Esophagus muscularis mucosa (tissue), 4 donors: ENCODE results near the gene TLE4. TPM values are rescaled to one million over a fixed set of nuclear protein-coding genes. Genes with fewer than 3 reads are reported as not detected.

Experiments
- DNase-seq: peaks from one replicate; pipeline ENCODE4 v3.0.0-alpha.2; 2017; ENCODE audit errors: extremely low spot score
- H3K27ac ChIP-seq, 4 donors: fragments of 200-600 bp; sonication (generic); replicated peaks in 1 of 4; 1 replicate in 3 of 4; 2 replicates in 1 of 4; pipeline ENCODE4 v1.5.1; 2016 to 2019; ENCODE audit warnings: mild to moderate bottlenecking in 1 of 4
- H3K27me3 ChIP-seq, 4 donors: fragments of 200-600 bp; sonication (generic); one replicate each; pipeline versions ENCODE4 v1.5.1 to v1.6.0; 2016 to 2019
- H3K36me3 ChIP-seq, 4 donors: fragments of 200-600 bp; sonication (generic); one replicate each; pipeline ENCODE4 v1.5.1; 2016 to 2019
- H3K4me1 ChIP-seq, 4 donors: fragments of 200-600 bp; sonication (generic); one replicate each; pipeline ENCODE4 v1.5.1; 2016 to 2019
- H3K4me3 ChIP-seq, 4 donors: fragments of 200-600 bp; sonication (generic); 1 replicate in 2 of 4; 2 replicates in 2 of 4; pipeline ENCODE4 v1.5.1; 2016 to 2019; ENCODE audit warnings: mild to moderate bottlenecking in 4 of 4, moderate library complexity in 1 of 4
- H3K9me3 ChIP-seq, 4 donors: fragments of 200-600 bp; sonication (generic); 1 replicate in 3 of 4; 2 replicates in 1 of 4; pipeline ENCODE4 v1.5.1; 2016 to 2019
- EP300 ChIP-seq: sonication (generic); formaldehyde crosslinking; IDR thresholded peaks from one replicate; pipeline ENCODE4 v1.6.1; 2017; ENCODE audit warnings: antibody characterized with exemption
- POLR2A ChIP-seq: fragments of 450-650 bp; IDR thresholded peaks from one replicate; pipeline ENCODE4 v1.6.1; 2017; ENCODE audit warnings: antibody characterized with exemption, moderate library complexity, mild to moderate bottlenecking, low read depth
- POLR2AphosphoS5 ChIP-seq, 2 donors: sonication (generic); formaldehyde crosslinking; IDR thresholded peaks; one replicate each; pipeline ENCODE4 v1.6.1; 2017; ENCODE audit warnings: antibody characterized with exemption in 2 of 2
- WGBS: methylation state at CpG from one replicate; pipeline ENCODE4 v1.1.5; 2018; 5-methylcytosine and 5-hydroxymethylcytosine counted together
- intact Hi-C: fragments of 100-400 bp; cut with DNase I; formaldehyde crosslinking; loops from one replicate; pipeline ENCODE4 v1.15.1; 2023
- total RNA-seq, 4 donors: library from RNA; depleted of rRNA; stranded (reverse); fragments of >200 nt; gene quantifications; one replicate each; pipeline versions ENCODE4 v1.1.0 to v1.2.1, GENCODE V29; 2016
- TF ChIP-seq, protein P1 (sequence below), 3 experiments: fragments of 200-600 bp in 2 of 3; fragments of 450-650 bp in 1 of 3; sonication (generic) in 2 of 3; IDR thresholded peaks; one replicate each; pipeline ENCODE4 v1.5.1; 2017 to 2019; ENCODE audit warnings: antibody characterized with exemption in 3 of 3, mild to moderate bottlenecking in 2 of 3, moderate library complexity in 1 of 3

The TLE4 gene
- total RNA-seq, 4 donors from 2014 or later: 30.0 to 36.1 (median 34.3) TPM

DNA sequence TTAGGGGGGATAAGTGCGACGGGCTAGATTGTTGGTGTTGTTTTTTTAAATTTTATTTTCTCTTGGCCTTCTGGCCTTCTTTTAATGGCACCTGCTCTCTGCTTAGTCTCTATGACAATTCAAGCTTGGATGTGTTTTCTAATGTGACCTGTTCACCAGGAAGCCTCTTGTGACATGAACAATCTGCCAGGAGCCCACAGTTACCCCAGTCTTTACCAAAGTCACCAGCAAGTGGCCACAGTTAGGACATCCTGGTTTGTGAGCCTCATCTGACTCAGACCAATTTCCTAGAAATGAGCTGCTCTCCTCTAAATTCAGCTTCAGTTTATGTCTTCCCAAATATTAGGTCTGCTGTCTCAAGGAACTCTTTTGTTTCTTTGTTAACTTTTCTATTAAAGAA lies 135.8 kb downstream of the TLE4 start:
- no peak overlapping the region for H3K27ac ChIP-seq
- no peak overlapping the region for H3K4me3 ChIP-seq
- H3K9me3 ChIP-seq: no peaks in the 10 kb centered on the region
- TF ChIP-seq, protein P1, sequence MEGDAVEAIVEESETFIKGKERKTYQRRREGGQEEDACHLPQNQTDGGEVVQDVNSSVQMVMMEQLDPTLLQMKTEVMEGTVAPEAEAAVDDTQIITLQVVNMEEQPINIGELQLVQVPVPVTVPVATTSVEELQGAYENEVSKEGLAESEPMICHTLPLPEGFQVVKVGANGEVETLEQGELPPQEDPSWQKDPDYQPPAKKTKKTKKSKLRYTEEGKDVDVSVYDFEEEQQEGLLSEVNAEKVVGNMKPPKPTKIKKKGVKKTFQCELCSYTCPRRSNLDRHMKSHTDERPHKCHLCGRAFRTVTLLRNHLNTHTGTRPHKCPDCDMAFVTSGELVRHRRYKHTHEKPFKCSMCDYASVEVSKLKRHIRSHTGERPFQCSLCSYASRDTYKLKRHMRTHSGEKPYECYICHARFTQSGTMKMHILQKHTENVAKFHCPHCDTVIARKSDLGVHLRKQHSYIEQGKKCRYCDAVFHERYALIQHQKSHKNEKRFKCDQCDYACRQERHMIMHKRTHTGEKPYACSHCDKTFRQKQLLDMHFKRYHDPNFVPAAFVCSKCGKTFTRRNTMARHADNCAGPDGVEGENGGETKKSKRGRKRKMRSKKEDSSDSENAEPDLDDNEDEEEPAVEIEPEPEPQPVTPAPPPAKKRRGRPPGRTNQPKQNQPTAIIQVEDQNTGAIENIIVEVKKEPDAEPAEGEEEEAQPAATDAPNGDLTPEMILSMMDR (IDR thresholded peaks at IDR 0.05): no peak
- TF ChIP-seq POLR2A: no peak
- no peak for TF ChIP-seq POLR2AphosphoS5 (IDR thresholded peaks at IDR 0.05)
- no peak for TF ChIP-seq EP300
- H3K27me3 ChIP-seq: no peaks in the 10 kb centered on the region
- whole genome bisulfite sequencing: 97% methylated on average over 2 of the region's 2 CpGs
- peaks cover 6 to 61% (median 43%) of the 10 kb centered on the region in 4 donors for H3K36me3 ChIP-seq
- intact Hi-C loops: no loop called here
- H3K4me1 ChIP-seq: no peaks in the 10 kb centered on the region
- no peak for DNase-seq

DNA sequence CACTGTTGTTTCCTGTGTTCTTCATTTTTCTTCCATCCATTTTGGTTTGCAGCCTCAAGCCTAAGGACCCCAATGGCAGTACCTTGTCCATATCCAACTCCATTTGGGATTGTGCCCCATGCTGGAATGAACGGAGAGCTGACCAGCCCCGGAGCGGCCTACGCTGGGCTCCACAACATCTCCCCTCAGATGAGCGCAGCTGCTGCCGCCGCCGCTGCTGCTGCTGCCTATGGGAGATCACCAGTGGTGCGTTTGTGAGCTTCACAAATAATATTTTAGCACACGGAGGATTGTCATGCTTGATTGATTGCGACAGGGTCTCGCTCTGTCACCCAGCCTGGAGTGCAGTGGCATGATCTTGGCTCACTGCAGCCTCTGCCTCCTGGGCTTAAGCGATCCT lies 136.8 kb downstream of the TLE4 start:
- intact Hi-C loops: no loop called here
- Histone ChIP-seq H3K4me3 (no peak overlapping the region), H3K4me1 (no peaks in the 10 kb centered on the region), H3K36me3 (peaks cover 6 to 61% (median 43%) of the 10 kb centered on the region in 4 donors), H3K27me3 (no peaks in the 10 kb centered on the region), H3K9me3 (no peaks in the 10 kb centered on the region), H3K27ac (no peak overlapping the region)
- 96% methylated on average over 13 of the region's 13 CpGs for WGBS
- TF ChIP-seq POLR2AphosphoS5 (IDR thresholded peaks at IDR 0.05) (no peak), EP300 (no peak), POLR2A (no peak)
- TF ChIP-seq, protein P1 (IDR thresholded peaks at IDR 0.05): no peak
- DNase-seq: no peak

DNA sequence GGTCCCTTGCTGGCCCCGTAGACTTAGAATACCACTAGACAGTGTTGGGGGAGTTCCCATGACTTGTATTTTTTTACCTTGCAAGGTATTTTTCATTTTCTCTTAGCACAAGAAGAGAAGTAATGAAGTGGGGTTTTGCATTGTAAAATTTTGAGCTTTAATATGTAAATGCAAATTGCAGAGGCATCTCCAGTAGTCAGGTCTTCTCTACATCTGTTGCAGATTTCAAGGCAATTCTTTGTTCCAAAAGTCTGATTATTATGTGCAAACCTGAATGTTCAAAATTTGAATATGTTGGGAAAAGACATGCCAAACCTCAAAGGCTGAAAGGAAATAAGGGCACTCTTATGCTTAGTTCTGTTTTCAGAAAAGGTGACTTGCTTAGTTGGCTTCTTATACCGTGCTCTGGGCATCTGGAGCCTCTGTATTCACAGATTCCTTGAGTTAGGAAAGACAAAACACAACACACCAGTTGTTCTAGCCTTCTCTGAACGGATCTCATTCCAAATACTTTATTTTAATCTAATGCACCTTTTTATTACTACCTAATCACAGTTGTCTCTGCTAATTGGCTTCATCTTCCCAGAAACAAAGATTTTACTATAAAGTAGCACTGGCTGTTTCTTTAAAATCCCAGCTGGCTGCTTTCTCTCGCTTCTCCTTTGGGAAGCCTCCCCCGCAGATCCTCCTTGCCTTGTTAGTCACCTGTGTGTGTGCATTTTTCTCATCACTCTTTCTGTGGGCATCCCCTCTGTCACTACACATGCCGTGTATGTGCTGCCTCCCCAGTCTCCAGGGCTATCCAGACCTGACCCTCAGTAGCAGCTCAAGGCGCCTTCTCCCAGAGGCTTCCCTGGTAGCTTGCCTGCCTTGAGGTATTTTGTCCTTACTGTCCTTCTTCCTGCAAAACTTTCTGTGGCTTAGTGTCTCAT lies 138.2 kb downstream of the TLE4 start:
- Histone ChIP-seq H3K4me1 (no peaks in the 10 kb centered on the region), H3K36me3 (peaks cover 6 to 67% (median 46%) of the 10 kb centered on the region in 4 donors), H3K4me3 (no peak overlapping the region), H3K27me3 (no peaks in the 10 kb centered on the region), H3K27ac (no peak overlapping the region), H3K9me3 (no peaks in the 10 kb centered on the region)
- TF ChIP-seq POLR2AphosphoS5 (IDR thresholded peaks at IDR 0.05) (no peak), POLR2A (no peak)
- 94% methylated on average over 7 of the region's 7 CpGs for WGBS
- no peak for DNase-seq
- intact Hi-C loops: no loop called here

DNA sequence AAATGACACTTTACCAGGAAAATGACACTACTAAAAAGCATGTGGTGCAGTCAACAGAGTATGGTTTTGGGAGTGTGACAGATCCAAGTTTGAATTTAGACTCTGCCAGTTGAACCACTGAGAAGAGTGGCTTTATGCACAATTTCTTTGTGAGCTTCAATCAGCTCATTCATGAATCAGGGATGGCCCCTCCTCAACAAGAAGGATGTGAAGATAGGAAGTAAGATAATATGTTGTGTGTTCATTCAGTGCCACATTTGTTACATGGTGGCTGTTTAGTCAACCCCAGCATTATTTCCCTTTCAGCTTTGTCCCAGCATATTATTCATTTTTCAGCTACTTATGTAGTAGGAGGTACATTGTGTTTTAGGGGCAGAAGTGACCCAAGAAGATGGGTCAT lies 140.1 kb downstream of the TLE4 start:
- intact Hi-C loops: no loop called here
- peaks cover 6 to 68% (median 46%) of the 10 kb centered on the region in 4 donors for H3K36me3 ChIP-seq
- no peak overlapping the region for H3K4me3 ChIP-seq
- no peaks in the 10 kb centered on the region for H3K9me3 ChIP-seq
- no peaks in the 10 kb centered on the region for H3K27me3 ChIP-seq
- H3K27ac ChIP-seq: no peak overlapping the region
- no peaks in the 10 kb centered on the region for H3K4me1 ChIP-seq
- DNase-seq: no peak
- TF ChIP-seq POLR2AphosphoS5 (IDR thresholded peaks at IDR 0.05) (no peak), POLR2A (no peak), EP300 (no peak)
- TF ChIP-seq, protein P1 (IDR thresholded peaks at IDR 0.05): no peak

DNA sequence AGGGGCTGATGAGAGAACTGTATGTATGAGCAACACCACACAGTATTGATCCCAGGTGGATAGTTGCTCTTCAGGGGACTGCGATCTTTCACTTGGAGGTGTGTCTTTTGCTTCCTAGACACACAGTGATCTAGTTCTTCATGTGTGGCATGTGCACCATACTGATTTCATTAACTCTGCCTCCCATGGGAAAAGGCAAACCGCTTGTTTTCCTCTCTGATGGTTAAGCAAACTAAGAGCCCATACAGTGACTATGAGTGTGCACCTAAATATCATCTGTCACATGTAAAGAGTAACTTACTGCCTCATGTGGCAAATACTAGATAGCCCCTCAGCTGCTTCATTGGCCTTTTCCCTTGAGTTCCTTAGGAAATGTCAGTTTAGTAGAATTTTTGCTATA lies 147.3 kb downstream of the TLE4 start:
- WGBS: 73% methylated on average over 2 of the region's 2 CpGs
- Histone ChIP-seq H3K9me3 (no peaks in the 10 kb centered on the region), H3K27me3 (no peaks in the 10 kb centered on the region), H3K36me3 (peaks cover 41 to 97% (median 67%) of the 10 kb centered on the region in 4 donors), H3K4me3 (no peak overlapping the region), H3K27ac (no peak overlapping the region), H3K4me1 (no peaks in the 10 kb centered on the region)
- no peak for DNase-seq
- intact Hi-C loops: no loop called here
- TF ChIP-seq, protein P1 (IDR thresholded peaks at IDR 0.05): no peak
- TF ChIP-seq POLR2A (no peak), POLR2AphosphoS5 (IDR thresholded peaks at IDR 0.05) (no peak), EP300 (no peak)
